Natural killer cell (primary cell): Measurements from ENCODE around the gene MTRF1. TPM values are rescaled to one million over a fixed set of nuclear protein-coding genes. Genes with fewer than 3 reads are reported as not detected.

ENCODE experiments used
- ATAC-seq, 3 donors: fragments of 150-1000 bp in 2 of 3; fragments of 200-7000 bp in 1 of 3; cut with Tn5 transposase; 1 replicate in 1 of 3; 2 replicates in 2 of 3; pipeline ENCODE4 v1.10.0; 2021; ENCODE audit warnings: mild to moderate bottlenecking in 2 of 3, moderate library complexity in 2 of 3
- DNase-seq, 2 donors: peaks; one replicate each; pipeline versions ENCODE4 v3.0.0 to v3.0.0-alpha.2; 2013 to 2021; ENCODE audit warnings: mixed read lengths in 1 of 2
- H3K27ac ChIP-seq: one replicate; pipeline ENCODE4 v1.5.1; 2013; ENCODE audit warnings: mild to moderate bottlenecking, low read length
- H3K27me3 ChIP-seq: one replicate; pipeline ENCODE4 v1.6.1; 2013; ENCODE audit warnings: low read length; ENCODE audit not compliant: control insufficient read depth, insufficient read depth
- H3K36me3 ChIP-seq: one replicate; pipeline ENCODE4 v1.6.1; 2013; ENCODE audit warnings: low read length; ENCODE audit not compliant: control insufficient read depth, insufficient read depth
- H3K4me1 ChIP-seq: one replicate; pipeline ENCODE4 v1.6.1; 2013; ENCODE audit warnings: low read length; ENCODE audit not compliant: control insufficient read depth, insufficient read depth
- H3K4me3 ChIP-seq: one replicate; pipeline ENCODE4 v1.5.1; 2013; ENCODE audit warnings: low read length
- H3K9me3 ChIP-seq: one replicate; pipeline ENCODE4 v1.6.1; 2013; ENCODE audit warnings: low read length; ENCODE audit not compliant: control insufficient read depth, insufficient read depth
- H3K27ac Mint-ChIP-seq, 2 donors: one replicate each; pipeline ENCODE4 v1.8.0; 2022; ENCODE audit warnings: mild to moderate bottlenecking in 2 of 2, mixed read lengths in 2 of 2, moderate library complexity in 1 of 2
- H3K27me3 Mint-ChIP-seq, 2 donors: one replicate each; pipeline ENCODE4 v1.8.0; 2022; ENCODE audit warnings: low read depth in 2 of 2, mixed read lengths in 2 of 2
- H3K36me3 Mint-ChIP-seq: one replicate; pipeline ENCODE4 v1.8.0; 2022; ENCODE audit warnings: mixed read lengths
- H3K4me1 Mint-ChIP-seq, 2 donors: one replicate each; pipeline ENCODE4 v1.8.0; 2022; ENCODE audit warnings: mixed read lengths in 2 of 2
- H3K4me3 Mint-ChIP-seq: one replicate; pipeline ENCODE4 v1.8.0; 2022; ENCODE audit warnings: mild to moderate bottlenecking, moderate library complexity, mixed read lengths
- H3K9me3 Mint-ChIP-seq, 2 donors: one replicate each; pipeline ENCODE4 v1.8.0; 2022; ENCODE audit warnings: mixed read lengths in 2 of 2
- CTCF ChIP-seq: fragments of 200-600 bp; IDR thresholded peaks from one replicate; pipeline ENCODE4 v1.8.0; 2022; ENCODE audit warnings: antibody characterized with exemption
- WGBS: methylation state at CpG from one replicate; pipeline ENCODE4 v1.1.7; 2013; ENCODE audit warnings: missing lambda C conversion rate; ENCODE audit not compliant: insufficient coverage; 5-methylcytosine and 5-hydroxymethylcytosine counted together
- intact Hi-C: fragments of 100-400 bp; cut with micrococcal nuclease; formaldehyde crosslinking; loops from one replicate; pipeline ENCODE4 v1.14.2; 2022
- total RNA-seq, 4 donors: library from RNA; stranded (reverse); fragments of 120-200 nt in 1 of 4; gene quantifications; one replicate each; pipeline versions ENCODE4 v1.2.3 to v1.2.4, GENCODE V29; 2013 to 2022

MTRF1 gene
- total RNA-seq, 3 donors from 2014 or later (not counting 1 experiment from before 2014, with no cell fraction given), result 20.3 to 24.1 (median 24.0) TPM

- H3K9me3 Mint-ChIP-seq, result no peaks in the 10 kb centered on the region
- H3K27me3 Mint-ChIP-seq, result peaks cover 4 to 14% of the 10 kb centered on the region in 2 donors
- H3K27ac Mint-ChIP-seq, result no peak overlapping the region
- H3K4me1 Mint-ChIP-seq, result peaks cover 4 to 5% of the 10 kb centered on the region in 2 donors
- H3K9me3 ChIP-seq, result no peaks in the 10 kb centered on the region
- no peak overlapping the region for H3K4me3 ChIP-seq
- ATAC-seq, result no peak
- no peak for DNase-seq
- H3K36me3 Mint-ChIP-seq, result no peaks in the 10 kb centered on the region
- no peaks in the 10 kb centered on the region for H3K4me1 ChIP-seq
- H3K36me3 ChIP-seq, result no peaks in the 10 kb centered on the region
- TF ChIP-seq CTCF, result no peak
- no peak overlapping the region for H3K4me3 Mint-ChIP-seq
- no peak overlapping the region for H3K27ac ChIP-seq
- intact Hi-C loops, result no loop called here
- H3K27me3 ChIP-seq, result no peaks in the 10 kb centered on the region
Measured at GRCh38 chr13:41276824-41277223, 13.4 kb upstream of the MTRF1 start.

- Mint-ChIP-seq H3K4me1 (peaks cover 8 to 10% of the 10 kb centered on the region in 2 donors), H3K27me3 (no peaks in the 10 kb centered on the region), H3K9me3 (no peaks in the 10 kb centered on the region), H3K27ac (no peak overlapping the region), H3K4me3 (no peak overlapping the region), H3K36me3 (no peaks in the 10 kb centered on the region)
- no peak for TF ChIP-seq CTCF
- H3K4me3 ChIP-seq, result no peak overlapping the region
- H3K4me1 ChIP-seq, result peaks cover 3% of the 10 kb centered on the region
- no peak overlapping the region for H3K27ac ChIP-seq
- H3K27me3 ChIP-seq, result no peaks in the 10 kb centered on the region
- ATAC-seq (no peak), DNase-seq (no peak)
- H3K9me3 ChIP-seq, result no peaks in the 10 kb centered on the region
- WGBS, result 98% methylated on average over 9 of the region's 11 CpGs
- H3K36me3 ChIP-seq, result no peaks in the 10 kb centered on the region
- intact Hi-C loops, result no loop called here
Measured at GRCh38 chr13:41274881-41275280, 11.5 kb upstream of the MTRF1 start.

- H3K4me3 ChIP-seq, result no peak overlapping the region
- no peaks in the 10 kb centered on the region for H3K27me3 ChIP-seq
- no peak for TF ChIP-seq CTCF
- intact Hi-C loops, result no loop called here
- Mint-ChIP-seq H3K9me3 (no peaks in the 10 kb centered on the region), H3K27me3 (no peaks in the 10 kb centered on the region), H3K4me3 (no peak overlapping the region), H3K4me1 (peaks cover 8 to 10% of the 10 kb centered on the region in 2 donors), H3K27ac (no peak overlapping the region), H3K36me3 (no peaks in the 10 kb centered on the region)
- no peaks in the 10 kb centered on the region for H3K36me3 ChIP-seq
- H3K27ac ChIP-seq, result no peak overlapping the region
- WGBS, result 98% methylated on average over 2 of the region's 3 CpGs
- H3K4me1 ChIP-seq, result peaks cover 3% of the 10 kb centered on the region
- H3K9me3 ChIP-seq, result peaks cover 3% of the 10 kb centered on the region
- DNase-seq, result no peak
- no peak for ATAC-seq
Measured at GRCh38 chr13:41273831-41274441, 10.6 kb upstream of the MTRF1 start.
